Endothelial cell of umbilical vein (primary cell): Measurements from ENCODE around the gene HDAC4. TPM values are rescaled to one million over a fixed set of nuclear protein-coding genes. Genes with fewer than 3 reads are reported as not detected.
A peak's percentile ranks its signal among the peaks of the same experiment; 100 is the strongest.

Source experiments
- BruUV-seq: library from RNA; stranded (reverse); fragments of 400-500 nt; replicated peaks from 2 replicates; lab custom pipeline; 2021; lab: Mats Ljungman, UMichigan
- CTCF ChIA-PET: fragments of 300-600, 350-600 bp; sonication (Branson Sonifier 250); formaldehyde crosslinking; loops from one replicate; lab custom pipeline; 2021; ENCODE audit warnings: antibody characterized with exemption, inconsistent platforms; lab: Charles Lee
- POLR2A ChIA-PET: fragments of 300-600, 350-600 bp; sonication (Branson Sonifier 250); formaldehyde crosslinking; loops from one replicate; lab custom pipeline; 2021; ENCODE audit warnings: antibody characterized with exemption, inconsistent platforms; lab: Charles Lee
- DNase-seq: peaks from one replicate; pipeline ENCODE4 v3.0.0-alpha.2; 2011; ENCODE audit warnings: low read depth, low spot score
- FAIRE-seq: peaks from 2 replicates; lab custom pipeline; 2011; peaks lifted over from hg19 to GRCh38; lab: Jason Lieb, UNC
- H2AFZ ChIP-seq: 2 replicates; pipeline ENCODE4 v1.6.0; 2012; ENCODE audit warnings: low read depth, low read length, control low read depth, inconsistent platforms
- H3K27ac ChIP-seq: 2 replicates; pipeline ENCODE4 v1.5.1; 2011; ENCODE audit warnings: low read depth, mild to moderate bottlenecking, control low read depth, low read length, moderate library complexity; ENCODE audit not compliant: insufficient read depth
- H3K27me3 ChIP-seq, 2 experiments: 2 replicates each; pipeline versions ENCODE4 v1.6.0 to v1.6.1; 2011; ENCODE audit warnings: low read length in 2 of 2, mixed read lengths in 1 of 2; ENCODE audit not compliant: control insufficient read depth in 2 of 2, insufficient read depth in 2 of 2
- H3K36me3 ChIP-seq, 2 experiments: 2 replicates in 1 of 2; 3 replicates in 1 of 2; pipeline ENCODE4 v1.5.1; 2011; ENCODE audit warnings: low read length in 2 of 2, mild to moderate bottlenecking in 1 of 2, moderate library complexity in 1 of 2; ENCODE audit not compliant: control insufficient read depth in 2 of 2, insufficient read depth in 2 of 2; ENCODE audit errors: extremely low read depth in 1 of 2
- H3K4me1 ChIP-seq: 3 replicates; pipeline ENCODE4 v1.5.1; 2011; ENCODE audit warnings: mild to moderate bottlenecking, low read length; ENCODE audit not compliant: control insufficient read depth, insufficient read depth; ENCODE audit errors: extremely low read depth
- H3K4me2 ChIP-seq: 2 replicates; pipeline ENCODE4 v1.6.1; 2011; ENCODE audit warnings: low read length, control low read depth, mixed read lengths; ENCODE audit not compliant: insufficient read depth
- H3K4me3 ChIP-seq, 3 experiments: fragments of 200-600 bp in 1 of 3; sonication (generic), shearing (Covaris generic) in 1 of 3; replicated peaks in 1 of 3; 2 replicates each; pipeline ENCODE4 v1.5.1; 2011 to 2016; ENCODE audit warnings: control low read depth in 3 of 3, low read length in 3 of 3, mild to moderate bottlenecking in 2 of 3, inconsistent platforms in 1 of 3, low read depth in 1 of 3, moderate library complexity in 1 of 3; ENCODE audit not compliant: insufficient read depth in 1 of 3
- H3K79me2 ChIP-seq: 2 replicates; pipeline ENCODE4 v1.6.0; 2012; ENCODE audit warnings: low read length, inconsistent platforms; ENCODE audit not compliant: control insufficient read depth, insufficient read depth
- H3K9ac ChIP-seq: replicated peaks from 2 replicates; pipeline ENCODE3; 2011; ENCODE audit warnings: low read length, control low read depth; ENCODE audit not compliant: insufficient read depth; ENCODE audit errors: extremely low read depth
- H3K9me1 ChIP-seq: replicated peaks from 3 replicates; pipeline ENCODE4 v1.6.0; 2011; ENCODE audit warnings: mild to moderate bottlenecking, low read length; ENCODE audit not compliant: control insufficient read depth, insufficient read depth; ENCODE audit errors: extremely low read depth
- H3K9me3 ChIP-seq: replicated peaks from 2 replicates; pipeline ENCODE4 v1.5.1; 2012; ENCODE audit warnings: low read length, inconsistent platforms; ENCODE audit not compliant: control insufficient read depth, insufficient read depth
- H4K20me1 ChIP-seq: replicated peaks from 2 replicates; pipeline ENCODE3; 2011; ENCODE audit warnings: mild to moderate bottlenecking, low read length; ENCODE audit not compliant: control insufficient read depth, insufficient read depth; ENCODE audit errors: extremely low read depth
- CTCF ChIP-seq, 2 donors: IDR thresholded peaks; 1 replicate in 1 of 2; 2 replicates in 1 of 2; pipeline ENCODE4 v1.5.1; 2011; ENCODE audit warnings: low read length in 2 of 2, mild to moderate bottlenecking in 2 of 2, moderate library complexity in 2 of 2, control low read depth in 1 of 2, inconsistent platforms in 1 of 2, low read depth in 1 of 2; ENCODE audit not compliant: insufficient read depth in 1 of 2; ENCODE audit errors: extremely low read depth in 1 of 2
- EZH2 ChIP-seq: IDR thresholded peaks from 2 replicates; pipeline ENCODE4 v1.6.1; 2012; ENCODE audit warnings: borderline replicate concordance, low read depth, mild to moderate bottlenecking, moderate library complexity, low read length, inconsistent platforms; ENCODE audit not compliant: severe bottlenecking
- FOS ChIP-seq: IDR thresholded peaks from 2 replicates; pipeline ENCODE4 v1.6.1; 2011; ENCODE audit warnings: mild to moderate bottlenecking, low read length, moderate library complexity, borderline replicate concordance; ENCODE audit not compliant: insufficient read depth
- GATA2 ChIP-seq: IDR thresholded peaks from 2 replicates; pipeline ENCODE4 v1.7.0; 2011; ENCODE audit warnings: low read depth, mild to moderate bottlenecking, moderate library complexity, mixed read lengths, low read length; ENCODE audit not compliant: insufficient read length, insufficient read depth
- MAX ChIP-seq: IDR thresholded peaks from 2 replicates; pipeline ENCODE4 v1.6.1; 2011; ENCODE audit not compliant: insufficient read depth, insufficient read length
- POLR2AphosphoS5 ChIP-seq: IDR thresholded peaks from 2 replicates; pipeline ENCODE4 v1.6.1; 2012; ENCODE audit warnings: low read depth, mild to moderate bottlenecking, control low read depth, low read length, moderate library complexity; ENCODE audit not compliant: insufficient read depth
- dilution Hi-C: fragments of 300-500 bp; cut with MboI; formaldehyde crosslinking; loops from one replicate; pipeline ENCODE4 v1.15.0; 2019; ENCODE audit warnings: low sequenced_read_pairs; ENCODE audit not compliant: extremely low pct_ligation_motif_present
- intact Hi-C: fragments of 100-400 bp; cut with micrococcal nuclease; formaldehyde crosslinking; loops from one replicate; pipeline ENCODE4 v1.10.0; 2022
- polyA plus RNA-seq, 4 experiments: library from polyadenylated mRNA; depleted of rRNA in 3 of 4; stranded (reverse) in 3 of 4; unstranded in 1 of 4; fragments of >200 nt; gene quantifications; 2 replicates each; pipeline versions ENCODE4 v1.2.1 to v1.2.3, GENCODE V29; 2011 to 2012; ENCODE audit warnings: missing spikeins in 1 of 4
- total RNA-seq: library from RNA; stranded (reverse); gene quantifications from 2 replicates; pipeline ENCODE4 v1.2.3, GENCODE V29; 2021

HDAC4 gene
- total and polyA plus RNA-seq, 2 donors (not counting 3 experiments of a cell fraction or from before 2014, with no cell fraction given): 13.4 to 33.0 TPM

GRCh38 chr2:239401881-239402233, 1.0 kb upstream of the HDAC4 start:
- FAIRE-seq (no peak), DNase-seq (no peak)
- TF ChIP-seq MAX (no peak), EZH2 (no peak), FOS (no peak), GATA2 (no peak), POLR2AphosphoS5 (no peak), CTCF (IDR thresholded peaks at IDR 0.05; ENCODE audit: extremely low read depth in 1 of 2, insufficient read depth in 1 of 2, low read depth in 1 of 2, low read length in 2 of 2) (no peak)
- Histone ChIP-seq H3K36me3 (no peaks in the 10 kb centered on the region), H3K27ac (peak overlapping the region; percentile 100), H3K9me1 (no peaks in the 10 kb centered on the region), H3K79me2 (peaks cover 9% of the 10 kb centered on the region), H3K4me3 (peak overlapping the region; percentile 67 to 75 (median 71)), H3K9me3 (no peaks in the 10 kb centered on the region), H4K20me1 (no peaks in the 10 kb centered on the region), H3K4me2 (peak overlapping the region; percentile 73), H3K4me1 (peaks cover 14% of the 10 kb centered on the region), H2AFZ (peak overlapping the region; percentile 98), H3K27me3 (no peaks in the 10 kb centered on the region), H3K9ac (peak overlapping the region; percentile 99)
- dilution Hi-C loops (no loop called here), intact Hi-C loops (loop anchor here (1.0 to 10.0 kb wide), 13 partner anchors 21 to 735 kb away; partner anchors contain the start of genes COPS9 and TWIST2)
- POLR2A ChIA-PET: no interaction called here
- BruUV-seq: TSS peak; percentile 85
- CTCF ChIA-PET: no interaction called here
